Uterus (tissue), 2 donors: ENCODE results near the gene SPATA16.

ENCODE experiments used
- POLR2A ChIP-seq, 2 donors: fragments of 450-650 bp; IDR thresholded peaks; one replicate each; pipeline ENCODE4 v1.6.1; 2016; ENCODE audit warnings: antibody characterized with exemption in 2 of 2, mild to moderate bottlenecking in 1 of 2, moderate library complexity in 1 of 2
- TF ChIP-seq, protein P1 (sequence below), 4 experiments: fragments of 200-600 bp in 2 of 4; fragments of 450-650 bp in 2 of 4; sonication (generic) in 2 of 4; IDR thresholded peaks; one replicate each; pipeline ENCODE4 v1.5.1; 2016 to 2019; ENCODE audit warnings: antibody characterized with exemption in 4 of 4, mild to moderate bottlenecking in 2 of 4, moderate library complexity in 1 of 4

- TF ChIP-seq, protein P1, sequence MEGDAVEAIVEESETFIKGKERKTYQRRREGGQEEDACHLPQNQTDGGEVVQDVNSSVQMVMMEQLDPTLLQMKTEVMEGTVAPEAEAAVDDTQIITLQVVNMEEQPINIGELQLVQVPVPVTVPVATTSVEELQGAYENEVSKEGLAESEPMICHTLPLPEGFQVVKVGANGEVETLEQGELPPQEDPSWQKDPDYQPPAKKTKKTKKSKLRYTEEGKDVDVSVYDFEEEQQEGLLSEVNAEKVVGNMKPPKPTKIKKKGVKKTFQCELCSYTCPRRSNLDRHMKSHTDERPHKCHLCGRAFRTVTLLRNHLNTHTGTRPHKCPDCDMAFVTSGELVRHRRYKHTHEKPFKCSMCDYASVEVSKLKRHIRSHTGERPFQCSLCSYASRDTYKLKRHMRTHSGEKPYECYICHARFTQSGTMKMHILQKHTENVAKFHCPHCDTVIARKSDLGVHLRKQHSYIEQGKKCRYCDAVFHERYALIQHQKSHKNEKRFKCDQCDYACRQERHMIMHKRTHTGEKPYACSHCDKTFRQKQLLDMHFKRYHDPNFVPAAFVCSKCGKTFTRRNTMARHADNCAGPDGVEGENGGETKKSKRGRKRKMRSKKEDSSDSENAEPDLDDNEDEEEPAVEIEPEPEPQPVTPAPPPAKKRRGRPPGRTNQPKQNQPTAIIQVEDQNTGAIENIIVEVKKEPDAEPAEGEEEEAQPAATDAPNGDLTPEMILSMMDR (IDR thresholded peaks at IDR 0.05) = no peak
- TF ChIP-seq POLR2A (IDR thresholded peaks at IDR 0.05) = no peak
Observed at GRCh38 chr3:172882563-172882962, 258.5 kb downstream of the SPATA16 start.
